Measurements from ENCODE around the gene PHACTR3. TPM values are rescaled to one million over a fixed set of nuclear protein-coding genes. Genes with fewer than 3 reads are reported as not detected.
A peak's percentile ranks its signal among the peaks of the same experiment; 100 is the strongest.

The PHACTR3 gene
- total RNA-seq, 1 experiment from 2014 or later = 0.06 TPM

- DNase-seq (ENCODE audit: low read depth) = no peak
These were observed 223.1 kb downstream of the PHACTR3 start for GRCh38 chr20:59827138-59828056.

GRCh38 chr20:59828125-59829053 lies 224.0 kb downstream of the PHACTR3 start:
- DNase-seq (ENCODE audit: low read depth) = no peak

- no peak for DNase-seq (ENCODE audit: low read depth)
These were observed 224.9 kb downstream of the PHACTR3 start for GRCh38 chr20:59829054-59829785.

- no peak for DNase-seq (ENCODE audit: low read depth)
These were observed 225.7 kb downstream of the PHACTR3 start for GRCh38 chr20:59829786-59830664.

- DNase-seq (ENCODE audit: low read depth) = no peak
These were observed 226.3 kb downstream of the PHACTR3 start for GRCh38 chr20:59830665-59831023.

- no peak for DNase-seq (ENCODE audit: low read depth)
These were observed 226.9 kb downstream of the PHACTR3 start for GRCh38 chr20:59831024-59831915.

- no peak for DNase-seq (ENCODE audit: low read depth)
These were observed 227.6 kb downstream of the PHACTR3 start for GRCh38 chr20:59831916-59832270.

- DNase-seq (ENCODE audit: low read depth) = no peak
These were observed 228.3 kb downstream of the PHACTR3 start for GRCh38 chr20:59832406-59833363.

GRCh38 chr20:59835057-59835447 lies 230.7 kb downstream of the PHACTR3 start:
- peak; percentile 80 for DNase-seq (ENCODE audit: low read depth)

- DNase-seq (ENCODE audit: low read depth) = peak; percentile 78
These were observed 231.4 kb downstream of the PHACTR3 start for GRCh38 chr20:59835448-59836395.

GRCh38 chr20:59836767-59837166 lies 232.4 kb downstream of the PHACTR3 start:
- DNase-seq (ENCODE audit: low read depth) = no peak

- DNase-seq (ENCODE audit: low read depth) = no peak
These were observed 233.5 kb downstream of the PHACTR3 start for GRCh38 chr20:59837623-59838394.

- no peak for DNase-seq (ENCODE audit: low read depth)
These were observed 235.1 kb downstream of the PHACTR3 start for GRCh38 chr20:59839400-59839799.

- DNase-seq (ENCODE audit: low read depth) = no peak
These were observed 241.1 kb downstream of the PHACTR3 start for GRCh38 chr20:59845472-59845871.

GRCh38 chr20:59848182-59848581 lies 243.8 kb downstream of the PHACTR3 start:
- DNase-seq (ENCODE audit: low read depth) = no peak

GRCh38 chr20:59850018-59850641 lies 245.8 kb downstream of the PHACTR3 start:
- DNase-seq (ENCODE audit: low read depth) = no peak

Measured in Daoy (cell line).